Endothelial cell of umbilical vein (primary cell): ENCODE data around the gene MCC. TPM values are rescaled to one million over a fixed set of nuclear protein-coding genes. Genes with fewer than 3 reads are reported as not detected.

Experiments used
- BruUV-seq: library from RNA; stranded (reverse); fragments of 400-500 nt; replicated peaks from 2 replicates; lab custom pipeline; 2021; lab: Mats Ljungman, UMichigan
- CTCF ChIA-PET: fragments of 300-600, 350-600 bp; sonication (Branson Sonifier 250); formaldehyde crosslinking; loops from one replicate; lab custom pipeline; 2021; ENCODE audit warnings: antibody characterized with exemption, inconsistent platforms; lab: Charles Lee
- POLR2A ChIA-PET: fragments of 300-600, 350-600 bp; sonication (Branson Sonifier 250); formaldehyde crosslinking; loops from one replicate; lab custom pipeline; 2021; ENCODE audit warnings: antibody characterized with exemption, inconsistent platforms; lab: Charles Lee
- DNase-seq: peaks from one replicate; pipeline ENCODE4 v3.0.0-alpha.2; 2011; ENCODE audit warnings: low read depth, low spot score
- FAIRE-seq: peaks from 2 replicates; lab custom pipeline; 2011; peaks lifted over from hg19 to GRCh38; lab: Jason Lieb, UNC
- H2AFZ ChIP-seq: 2 replicates; pipeline ENCODE4 v1.6.0; 2012; ENCODE audit warnings: low read depth, low read length, control low read depth, inconsistent platforms
- H3K27ac ChIP-seq: 2 replicates; pipeline ENCODE4 v1.5.1; 2011; ENCODE audit warnings: low read depth, mild to moderate bottlenecking, control low read depth, low read length, moderate library complexity; ENCODE audit not compliant: insufficient read depth
- H3K27me3 ChIP-seq, 2 experiments: 2 replicates each; pipeline versions ENCODE4 v1.6.0 to v1.6.1; 2011; ENCODE audit warnings: low read length in 2 of 2, mixed read lengths in 1 of 2; ENCODE audit not compliant: control insufficient read depth in 2 of 2, insufficient read depth in 2 of 2
- H3K36me3 ChIP-seq, 2 experiments: 2 replicates in 1 of 2; 3 replicates in 1 of 2; pipeline ENCODE4 v1.5.1; 2011; ENCODE audit warnings: low read length in 2 of 2, mild to moderate bottlenecking in 1 of 2, moderate library complexity in 1 of 2; ENCODE audit not compliant: control insufficient read depth in 2 of 2, insufficient read depth in 2 of 2; ENCODE audit errors: extremely low read depth in 1 of 2
- H3K4me1 ChIP-seq: 3 replicates; pipeline ENCODE4 v1.5.1; 2011; ENCODE audit warnings: mild to moderate bottlenecking, low read length; ENCODE audit not compliant: control insufficient read depth, insufficient read depth; ENCODE audit errors: extremely low read depth
- H3K4me2 ChIP-seq: 2 replicates; pipeline ENCODE4 v1.6.1; 2011; ENCODE audit warnings: low read length, control low read depth, mixed read lengths; ENCODE audit not compliant: insufficient read depth
- H3K4me3 ChIP-seq, 3 experiments: fragments of 200-600 bp in 1 of 3; sonication (generic), shearing (Covaris generic) in 1 of 3; replicated peaks in 1 of 3; 2 replicates each; pipeline ENCODE4 v1.5.1; 2011 to 2016; ENCODE audit warnings: control low read depth in 3 of 3, low read length in 3 of 3, mild to moderate bottlenecking in 2 of 3, inconsistent platforms in 1 of 3, low read depth in 1 of 3, moderate library complexity in 1 of 3; ENCODE audit not compliant: insufficient read depth in 1 of 3
- H3K79me2 ChIP-seq: 2 replicates; pipeline ENCODE4 v1.6.0; 2012; ENCODE audit warnings: low read length, inconsistent platforms; ENCODE audit not compliant: control insufficient read depth, insufficient read depth
- H3K9ac ChIP-seq: replicated peaks from 2 replicates; pipeline ENCODE3; 2011; ENCODE audit warnings: low read length, control low read depth; ENCODE audit not compliant: insufficient read depth; ENCODE audit errors: extremely low read depth
- H3K9me1 ChIP-seq: replicated peaks from 3 replicates; pipeline ENCODE4 v1.6.0; 2011; ENCODE audit warnings: mild to moderate bottlenecking, low read length; ENCODE audit not compliant: control insufficient read depth, insufficient read depth; ENCODE audit errors: extremely low read depth
- H3K9me3 ChIP-seq: replicated peaks from 2 replicates; pipeline ENCODE4 v1.5.1; 2012; ENCODE audit warnings: low read length, inconsistent platforms; ENCODE audit not compliant: control insufficient read depth, insufficient read depth
- H4K20me1 ChIP-seq: replicated peaks from 2 replicates; pipeline ENCODE3; 2011; ENCODE audit warnings: mild to moderate bottlenecking, low read length; ENCODE audit not compliant: control insufficient read depth, insufficient read depth; ENCODE audit errors: extremely low read depth
- CTCF ChIP-seq, 2 donors: IDR thresholded peaks; 1 replicate in 1 of 2; 2 replicates in 1 of 2; pipeline ENCODE4 v1.5.1; 2011; ENCODE audit warnings: low read length in 2 of 2, mild to moderate bottlenecking in 2 of 2, moderate library complexity in 2 of 2, control low read depth in 1 of 2, inconsistent platforms in 1 of 2, low read depth in 1 of 2; ENCODE audit not compliant: insufficient read depth in 1 of 2; ENCODE audit errors: extremely low read depth in 1 of 2
- FOS ChIP-seq: IDR thresholded peaks from 2 replicates; pipeline ENCODE4 v1.6.1; 2011; ENCODE audit warnings: mild to moderate bottlenecking, low read length, moderate library complexity, borderline replicate concordance; ENCODE audit not compliant: insufficient read depth
- GATA2 ChIP-seq: IDR thresholded peaks from 2 replicates; pipeline ENCODE4 v1.7.0; 2011; ENCODE audit warnings: low read depth, mild to moderate bottlenecking, moderate library complexity, mixed read lengths, low read length; ENCODE audit not compliant: insufficient read length, insufficient read depth
- JUN ChIP-seq: IDR thresholded peaks from 2 replicates; pipeline ENCODE4 v1.6.1; 2011; ENCODE audit warnings: borderline replicate concordance, low read depth; ENCODE audit not compliant: insufficient read length, insufficient read depth
- MYC ChIP-seq: IDR thresholded peaks from one replicate; pipeline ENCODE4 v1.6.1; 2011; ENCODE audit warnings: mild to moderate bottlenecking, low read depth, low read length
- POLR2A ChIP-seq: IDR thresholded peaks from 2 replicates; pipeline ENCODE4 v1.6.1; 2012; ENCODE audit warnings: low read depth, mild to moderate bottlenecking, control low read depth, low read length
- POLR2AphosphoS5 ChIP-seq: IDR thresholded peaks from 2 replicates; pipeline ENCODE4 v1.6.1; 2012; ENCODE audit warnings: low read depth, mild to moderate bottlenecking, control low read depth, low read length, moderate library complexity; ENCODE audit not compliant: insufficient read depth
- dilution Hi-C: fragments of 300-500 bp; cut with MboI; formaldehyde crosslinking; loops from one replicate; pipeline ENCODE4 v1.15.0; 2019; ENCODE audit warnings: low sequenced_read_pairs; ENCODE audit not compliant: extremely low pct_ligation_motif_present
- intact Hi-C: fragments of 100-400 bp; cut with micrococcal nuclease; formaldehyde crosslinking; loops from one replicate; pipeline ENCODE4 v1.10.0; 2022
- polyA plus RNA-seq, 4 experiments: library from polyadenylated mRNA; depleted of rRNA in 3 of 4; stranded (reverse) in 3 of 4; unstranded in 1 of 4; fragments of >200 nt; gene quantifications; 2 replicates each; pipeline versions ENCODE4 v1.2.1 to v1.2.3, GENCODE V29; 2011 to 2012; ENCODE audit warnings: missing spikeins in 1 of 4
- total RNA-seq: library from RNA; stranded (reverse); gene quantifications from 2 replicates; pipeline ENCODE4 v1.2.3, GENCODE V29; 2021

MCC gene
- total and polyA plus RNA-seq, 2 donors (not counting 3 experiments of a cell fraction or from before 2014, with no cell fraction given) = 6.9 to 27.5 TPM

GRCh38 chr5:113209498-113209897 is 278.8 kb downstream of the MCC start:
- Histone ChIP-seq H2AFZ (no peak overlapping the region), H3K79me2 (no peaks in the 10 kb centered on the region), H3K9ac (no peak overlapping the region), H3K27me3 (no peaks in the 10 kb centered on the region), H4K20me1 (no peaks in the 10 kb centered on the region), H3K4me2 (no peak overlapping the region), H3K36me3 (no peaks in the 10 kb centered on the region), H3K4me3 (no peak overlapping the region), H3K9me3 (no peaks in the 10 kb centered on the region), H3K9me1 (no peaks in the 10 kb centered on the region), H3K4me1 (peaks cover 2% of the 10 kb centered on the region), H3K27ac (no peak overlapping the region)
- ChIA-PET CTCF (no interaction called here), POLR2A (no interaction called here)
- intact Hi-C loops = no loop called here
- FAIRE-seq (no peak), DNase-seq (no peak)
- dilution Hi-C loops = no loop called here
- no TSS peak for BruUV-seq
- no peak for TF ChIP-seq GATA2
- TF ChIP-seq POLR2A = no peak

GRCh38 chr5:113205807-113206206 is 282.4 kb downstream of the MCC start:
- H3K27me3 ChIP-seq = no peaks in the 10 kb centered on the region
- H3K4me3 ChIP-seq = no peak overlapping the region
- H3K9me3 ChIP-seq = no peaks in the 10 kb centered on the region
- H3K9me1 ChIP-seq = no peaks in the 10 kb centered on the region
- ChIA-PET POLR2A (no interaction called here), CTCF (interaction anchor here (0.8 to 1.7 kb wide), 5 partner anchors 19 to 400 kb away, joined by 3 to 7 read pairs (median 3); no protein-coding TSS in a partner anchor)
- H3K4me2 ChIP-seq = no peak overlapping the region
- no peak for TF ChIP-seq GATA2
- no peak for TF ChIP-seq MYC
- no peak for TF ChIP-seq JUN
- TF ChIP-seq FOS = no peak
- peak in 1 of 2 donors; percentile 19 for TF ChIP-seq CTCF (IDR thresholded peaks at IDR 0.05; ENCODE audit: extremely low read depth in 1 of 2, insufficient read depth in 1 of 2, low read depth in 1 of 2, low read length in 2 of 2)
- no peak for TF ChIP-seq POLR2AphosphoS5
- TF ChIP-seq POLR2A = no peak
- dilution Hi-C loops = no loop called here
- no peak overlapping the region for H2AFZ ChIP-seq
- BruUV-seq = no TSS peak
- no peak overlapping the region for H3K27ac ChIP-seq
- no peaks in the 10 kb centered on the region for H3K79me2 ChIP-seq
- H4K20me1 ChIP-seq = no peaks in the 10 kb centered on the region
- no peaks in the 10 kb centered on the region for H3K36me3 ChIP-seq
- FAIRE-seq (peak; percentile 43), DNase-seq (peak; percentile 25)
- peaks cover 9% of the 10 kb centered on the region for H3K4me1 ChIP-seq
- H3K9ac ChIP-seq = no peak overlapping the region
- intact Hi-C loops = no loop called here
